ENCODE results near the gene NR2C1.

The NR2C1 gene

DNA sequence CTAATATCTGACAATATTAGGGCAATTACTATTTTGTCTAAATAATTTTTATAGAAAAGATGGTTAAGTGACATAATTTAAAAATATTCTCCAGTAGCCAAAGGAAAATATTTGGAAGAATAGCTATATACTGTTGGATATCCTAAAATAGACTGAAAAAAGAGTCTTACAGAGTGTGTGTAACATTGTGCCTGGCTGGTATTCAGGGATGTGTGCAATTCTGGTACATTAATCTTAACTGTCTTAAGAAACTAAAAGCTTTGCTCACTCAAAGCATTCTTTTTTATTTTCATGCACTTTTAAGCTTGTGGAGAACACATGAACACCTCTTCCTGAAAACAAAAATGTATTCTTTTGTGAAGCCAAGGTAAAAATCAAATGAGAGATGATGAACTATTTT lies 10.1 kb upstream of the NR2C1 start:
- no peak for DNase-seq

DNA sequence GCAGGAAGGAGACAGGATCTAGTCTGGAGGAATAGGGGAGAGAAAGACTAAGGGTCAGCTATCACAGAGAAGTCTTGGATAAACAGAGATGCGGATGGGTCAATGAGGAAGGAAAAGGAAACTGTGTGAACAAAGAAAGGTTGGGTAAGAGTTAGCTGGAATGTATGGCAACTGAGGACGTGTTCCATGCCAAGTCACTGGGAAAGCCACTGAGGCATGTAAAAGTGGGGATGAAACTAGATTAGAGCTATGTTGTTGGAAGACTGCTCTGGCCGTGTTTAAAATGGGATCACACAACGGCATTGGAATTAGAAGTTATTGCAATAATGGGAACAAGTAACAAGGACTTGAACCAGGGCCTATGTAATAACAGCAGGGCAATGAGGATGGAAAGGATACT lies 3.9 kb upstream of the NR2C1 start:
- DNase-seq, result no peak

DNA sequence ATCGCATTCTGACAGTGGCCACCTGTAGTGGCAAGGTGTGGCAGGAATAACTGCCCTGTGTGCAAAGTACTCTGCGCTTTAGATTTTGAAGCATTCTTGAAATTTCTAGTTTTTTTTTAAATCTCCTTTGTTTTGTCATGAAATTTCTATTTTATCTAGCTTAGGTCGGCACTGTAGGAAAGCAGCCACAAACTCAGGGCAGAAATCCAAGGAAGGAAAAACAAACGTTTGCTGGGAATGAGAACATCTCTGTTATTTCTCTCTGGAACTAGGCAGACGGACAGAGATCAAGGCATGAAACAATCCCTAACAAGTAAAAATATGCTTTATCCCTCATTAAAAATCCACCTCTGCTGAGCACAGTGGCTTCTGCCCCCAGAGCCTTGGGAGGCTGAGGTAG lies 1.3 kb upstream of the NR2C1 start:
- DNase-seq, result no peak

DNA sequence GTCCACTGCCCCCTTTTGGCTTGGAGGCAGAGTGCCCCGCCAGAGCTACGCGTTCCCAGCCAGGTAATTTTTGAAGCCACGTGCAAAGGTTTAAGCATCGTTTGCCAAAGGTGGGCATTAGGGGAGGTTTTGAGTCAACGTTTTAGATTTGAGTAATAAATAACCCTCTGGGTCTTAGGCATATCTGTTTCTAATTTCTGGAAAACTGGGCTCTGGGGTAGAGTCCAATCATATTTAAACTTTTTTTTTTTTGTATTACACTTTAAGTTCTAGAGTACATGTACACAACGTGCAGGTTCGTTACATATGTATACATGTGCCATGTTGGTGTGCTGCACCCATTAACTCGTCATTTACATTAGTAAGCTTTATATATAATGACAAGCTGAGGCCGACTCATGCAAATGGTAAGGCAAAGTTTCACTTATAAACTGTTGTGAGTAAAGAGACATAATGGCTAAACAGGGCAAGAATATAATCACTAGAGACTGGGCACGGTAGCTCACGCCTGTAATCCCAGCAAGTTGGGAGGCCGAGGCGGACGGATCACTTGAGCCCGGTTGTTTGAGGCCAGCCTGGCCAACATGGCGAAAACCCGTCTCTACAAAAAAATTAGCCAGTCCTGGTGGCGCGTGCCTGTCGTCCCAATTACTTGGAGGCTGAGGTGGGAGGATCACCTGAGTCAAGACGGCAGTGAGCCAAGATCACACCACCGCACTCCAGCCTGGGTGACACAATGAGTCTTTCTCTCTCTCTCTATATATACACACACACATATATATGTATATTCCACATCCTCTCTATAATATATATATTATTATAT lies 491 bp upstream of the NR2C1 start:
- DNase-seq, result no peak

DNA sequence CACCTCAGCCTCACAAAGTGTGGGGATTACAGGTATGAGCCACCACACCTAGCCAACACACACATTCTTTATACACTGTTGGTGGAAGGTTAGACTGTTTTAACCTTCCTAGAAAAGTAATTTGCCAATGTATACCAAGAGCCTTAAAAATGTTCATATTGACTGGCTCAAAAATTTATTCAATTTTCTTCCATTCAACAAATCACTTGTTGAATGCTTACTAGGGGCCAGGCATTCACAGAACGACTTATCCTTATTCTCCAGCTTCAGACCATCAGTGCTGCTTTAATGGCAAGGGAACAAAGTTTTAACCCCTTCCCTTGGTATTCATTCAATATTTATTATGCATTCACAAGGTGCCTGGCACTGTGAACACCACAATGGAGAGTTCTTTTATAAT lies 3.0 kb downstream of the NR2C1 start:
- no peak for DNase-seq

DNA sequence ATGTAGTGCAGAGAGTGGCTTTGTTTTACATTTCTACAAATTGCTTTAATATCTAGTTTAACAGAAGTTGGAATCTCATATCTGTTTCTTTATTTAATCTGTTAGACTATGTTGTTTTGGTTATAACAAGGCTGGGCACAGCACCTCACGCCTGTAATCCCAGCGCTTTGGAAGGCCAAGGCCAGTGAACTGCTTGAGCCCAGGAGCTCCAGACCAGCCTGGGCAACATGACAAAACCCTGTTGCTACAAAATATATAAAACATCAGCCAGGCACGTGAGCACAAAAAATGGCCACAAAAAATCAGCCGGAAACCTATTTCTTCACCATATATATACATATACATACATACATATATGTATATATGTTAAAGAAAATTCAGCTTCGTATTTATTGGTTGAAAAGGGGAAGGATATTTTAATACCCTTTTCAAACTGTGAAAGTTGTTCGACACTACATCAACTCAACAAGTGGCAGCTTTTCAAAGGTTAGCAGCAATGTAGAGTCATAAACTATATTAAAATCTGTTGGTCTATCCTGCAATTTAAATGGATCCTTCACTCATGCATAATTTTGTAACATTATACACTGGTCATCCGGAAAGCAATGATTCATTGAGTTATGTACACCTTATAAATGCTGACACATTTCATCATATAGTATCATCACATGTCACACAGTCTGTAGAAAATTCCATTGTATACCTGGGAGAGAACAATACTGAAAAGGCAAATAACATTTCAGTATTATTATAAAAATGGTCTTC lies 7.1 kb downstream of the NR2C1 start:
- no peak for DNase-seq

DNA sequence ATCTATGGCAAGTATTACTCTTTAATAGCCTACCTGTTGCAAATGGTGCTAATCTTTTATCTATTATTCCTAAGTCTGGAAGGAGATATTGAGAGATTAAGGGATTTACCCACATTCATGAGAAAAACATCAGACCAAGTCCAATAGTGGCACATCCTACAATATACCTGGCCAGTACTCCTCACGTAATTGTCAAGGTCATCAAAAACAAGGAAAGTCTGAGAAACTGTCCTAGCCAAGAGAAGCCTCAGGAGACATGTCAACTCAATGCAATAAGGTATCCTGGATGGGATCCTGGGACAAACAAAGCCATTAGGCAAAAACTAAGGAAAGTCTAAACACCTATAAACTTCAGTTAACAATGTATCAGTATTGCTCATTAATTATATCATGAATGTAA lies 12.5 kb downstream of the NR2C1 start:
- DNase-seq, result no peak

DNA sequence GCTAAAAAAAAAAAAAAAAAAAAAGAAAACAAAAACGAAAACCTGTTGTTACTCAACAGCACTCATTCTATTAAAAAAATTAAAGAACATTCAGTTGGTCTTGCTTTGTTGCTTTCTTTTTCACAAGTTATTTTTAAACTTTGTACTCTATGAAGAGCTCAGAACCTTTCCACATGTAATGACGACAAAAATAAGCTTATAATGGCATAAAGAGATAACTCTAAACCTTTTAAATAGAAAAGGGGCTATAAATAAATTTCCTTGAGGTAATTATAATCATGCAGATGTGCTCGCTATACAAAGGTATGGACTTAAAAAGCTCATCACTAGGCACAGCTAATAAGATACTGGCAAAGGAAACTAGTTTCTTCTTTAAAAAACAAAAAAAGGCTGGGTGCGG lies 13.4 kb downstream of the NR2C1 start:
- DNase-seq, result no peak

DNA sequence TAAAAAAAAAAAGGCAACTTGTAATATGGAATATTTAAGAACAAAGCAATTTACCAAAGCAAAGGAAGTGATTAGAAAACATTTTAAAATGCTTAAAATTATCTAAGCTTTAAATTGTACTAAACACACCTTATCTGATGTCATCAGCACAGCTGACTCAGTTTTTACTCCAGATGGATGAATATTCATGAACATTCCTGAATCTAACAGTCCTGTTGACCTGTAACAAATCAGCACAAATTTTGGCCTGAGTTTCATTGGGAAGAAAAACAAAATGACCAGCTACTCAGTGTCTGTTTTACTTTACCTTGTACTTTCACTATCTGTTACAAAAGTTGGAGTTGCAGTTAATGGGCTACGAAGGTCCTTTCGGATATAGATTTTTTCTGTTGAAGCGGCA lies 16.0 kb downstream of the NR2C1 start:
- no peak for DNase-seq

DNA sequence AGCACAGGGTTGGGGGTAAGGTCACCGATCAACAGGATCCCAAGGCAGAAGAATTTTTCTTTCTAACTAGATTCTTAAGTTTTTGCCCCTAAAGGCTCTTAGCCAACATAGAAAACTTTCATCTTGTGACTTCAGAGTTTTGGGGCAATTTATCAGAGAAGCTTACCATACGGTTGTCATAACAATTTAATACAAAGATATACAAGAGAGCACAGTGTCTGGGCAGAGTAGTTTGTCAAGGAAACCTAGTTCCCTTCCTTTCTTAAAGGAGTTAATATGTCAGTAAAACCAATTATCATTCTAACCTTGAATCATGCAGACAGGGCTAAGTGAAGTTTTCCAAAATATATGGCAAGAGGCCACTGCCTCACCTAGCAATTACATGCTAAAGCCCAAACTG lies 18.4 kb downstream of the NR2C1 start:
- no peak for DNase-seq

DNA sequence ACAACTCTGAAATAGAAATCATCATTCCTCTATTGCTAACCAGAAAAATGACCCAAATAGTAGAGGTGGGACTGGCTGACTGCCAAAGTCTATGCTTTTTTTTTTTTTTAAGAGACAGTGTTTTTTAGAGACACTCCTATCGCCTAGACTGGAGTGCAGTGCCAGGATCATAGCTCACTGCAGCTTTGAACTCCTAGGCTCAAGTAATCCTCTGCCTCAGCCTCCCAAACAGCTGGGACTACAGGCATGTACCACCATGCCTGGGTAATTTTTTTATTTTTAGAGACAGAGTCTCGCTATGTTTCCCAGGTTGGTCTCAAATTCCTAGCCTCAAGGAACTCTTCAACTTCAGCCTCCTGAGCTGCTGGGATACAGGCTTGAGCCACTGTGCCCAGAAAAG lies 19.2 kb downstream of the NR2C1 start:
- DNase-seq, result no peak

DNA sequence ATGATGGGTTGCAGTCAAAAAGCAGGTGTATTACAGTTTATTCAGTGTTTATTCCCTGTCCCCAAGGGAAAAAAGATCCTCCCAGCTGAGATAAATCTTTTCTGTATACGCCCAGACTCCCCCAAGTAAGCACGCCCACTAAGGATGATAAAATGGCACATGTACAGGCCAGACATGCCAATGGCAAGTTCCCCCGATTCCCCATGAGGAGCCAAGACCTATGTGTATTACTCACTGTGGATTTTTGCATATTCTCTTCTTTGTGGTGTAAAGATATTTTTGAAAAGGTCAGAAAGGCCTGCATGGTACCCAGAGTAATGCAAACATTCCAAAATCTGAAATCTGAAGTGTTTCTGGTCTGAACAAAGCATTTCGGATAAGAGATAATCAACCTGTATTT lies 22.2 kb downstream of the NR2C1 start:
- no peak for DNase-seq

DNA sequence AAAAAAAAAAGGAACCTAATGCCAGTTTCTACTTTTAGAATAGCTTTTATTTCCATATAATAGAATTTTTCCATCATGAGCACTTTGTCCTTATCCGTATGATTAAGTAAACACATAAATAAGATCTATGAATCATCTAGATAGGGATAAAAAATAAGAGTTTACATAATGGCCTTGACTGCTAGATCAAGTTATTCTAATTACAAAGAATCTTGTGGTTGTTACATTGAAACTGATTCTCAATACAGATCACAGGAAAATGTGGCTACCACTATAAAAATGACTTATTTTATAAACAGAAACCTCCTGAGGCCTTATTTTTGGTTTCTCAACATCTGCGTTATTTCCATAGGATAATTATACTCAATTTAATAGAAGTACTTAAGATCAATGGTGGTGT lies 35.5 kb downstream of the NR2C1 start:
- no peak for DNase-seq

DNA sequence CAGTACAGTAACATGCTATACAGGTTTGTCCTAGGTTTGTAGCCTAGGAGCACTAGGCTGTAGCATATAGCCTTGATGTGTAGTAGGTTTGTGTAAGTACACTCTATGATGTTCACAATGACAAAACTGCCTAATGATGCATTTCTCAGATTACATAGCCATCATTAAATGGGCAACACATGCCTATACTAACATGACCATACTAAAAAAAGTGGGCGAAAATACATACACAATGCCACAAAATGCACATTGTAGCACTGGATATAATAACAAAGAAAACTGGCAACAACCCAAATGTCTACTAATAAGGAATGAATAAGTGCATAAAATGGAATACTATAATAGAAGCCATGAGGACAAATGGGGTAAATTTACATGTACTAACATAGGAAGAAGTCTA lies 38.7 kb downstream of the NR2C1 start:
- DNase-seq, result no peak

DNA sequence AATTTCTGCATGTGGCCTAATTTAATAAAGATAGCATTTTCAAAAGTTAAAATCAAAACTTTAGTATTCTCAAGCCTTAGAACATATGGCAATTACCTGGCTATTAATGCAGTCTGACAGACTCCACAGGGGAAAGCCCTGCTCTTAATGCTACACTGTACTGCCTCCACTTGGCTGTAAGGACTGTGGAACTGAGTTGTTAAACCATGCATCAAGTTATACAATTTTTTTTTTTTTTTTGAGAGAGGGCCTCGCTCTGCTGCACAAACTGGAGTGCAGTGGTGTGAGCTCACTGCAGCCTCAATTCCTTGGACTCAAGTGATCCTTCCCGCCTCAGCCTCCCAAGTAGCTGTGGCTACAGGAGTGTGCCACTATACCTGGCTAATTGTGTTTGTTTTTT lies 50.9 kb downstream of the NR2C1 start:
- DNase-seq, result no peak

DNA sequence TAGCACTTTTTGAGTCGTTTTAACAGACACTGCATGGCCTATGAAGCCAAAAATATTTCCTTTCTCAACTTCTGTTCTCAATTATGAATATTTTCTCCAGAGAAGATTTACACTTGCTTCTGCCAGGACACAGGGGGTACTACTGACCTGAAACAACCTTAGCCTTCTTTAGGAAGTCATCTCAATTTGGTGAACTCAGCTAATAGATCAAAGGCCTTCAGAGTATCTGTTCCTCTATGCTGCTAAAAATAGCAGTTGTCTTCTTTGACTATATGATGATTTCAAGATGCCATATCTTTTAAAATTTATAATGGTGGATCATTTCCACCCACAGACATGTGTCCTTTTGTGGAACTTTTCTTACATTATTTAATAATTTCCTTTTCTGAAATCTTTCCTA lies 55.9 kb downstream of the NR2C1 start:
- DNase-seq, result no peak

DNA sequence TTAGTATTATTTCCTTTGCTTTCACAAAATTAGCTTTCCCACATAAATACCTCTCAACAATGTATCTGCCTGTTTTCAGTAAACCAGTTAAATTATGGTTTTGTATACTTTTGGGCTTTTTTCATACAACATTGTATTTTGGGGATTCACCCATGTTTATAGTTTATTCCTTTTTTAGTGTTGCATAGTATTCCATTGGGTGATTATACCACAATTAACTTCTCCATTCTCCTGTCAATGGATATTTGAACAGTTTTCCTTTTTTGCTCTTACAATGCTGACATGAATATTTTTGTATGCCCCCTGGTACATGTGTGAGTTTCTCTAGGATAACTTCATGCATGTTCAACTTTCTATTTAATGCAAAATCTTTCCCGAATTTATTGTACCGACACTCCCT lies 57.3 kb downstream of the NR2C1 start:
- no peak for DNase-seq

DNA sequence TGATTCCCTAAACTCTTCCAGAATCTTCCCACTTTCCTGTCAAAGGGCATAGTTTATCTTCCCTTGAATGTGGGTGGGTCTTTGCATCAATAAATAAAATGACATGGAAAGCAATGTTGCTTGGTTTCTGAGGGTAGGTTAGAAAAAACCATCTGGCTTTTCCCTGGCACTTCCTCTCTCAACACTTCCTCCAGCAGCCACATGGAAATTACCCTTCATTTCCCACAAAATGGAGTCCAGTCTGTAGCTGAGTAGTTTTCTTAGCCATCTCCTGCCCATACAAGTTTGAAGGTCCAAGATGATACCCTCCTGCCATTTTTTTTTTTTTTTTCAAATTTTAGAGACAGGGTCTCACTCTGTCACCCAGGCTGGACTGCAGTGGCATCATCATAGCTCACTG lies 58.9 kb downstream of the NR2C1 start:
- DNase-seq, result no peak

DNA sequence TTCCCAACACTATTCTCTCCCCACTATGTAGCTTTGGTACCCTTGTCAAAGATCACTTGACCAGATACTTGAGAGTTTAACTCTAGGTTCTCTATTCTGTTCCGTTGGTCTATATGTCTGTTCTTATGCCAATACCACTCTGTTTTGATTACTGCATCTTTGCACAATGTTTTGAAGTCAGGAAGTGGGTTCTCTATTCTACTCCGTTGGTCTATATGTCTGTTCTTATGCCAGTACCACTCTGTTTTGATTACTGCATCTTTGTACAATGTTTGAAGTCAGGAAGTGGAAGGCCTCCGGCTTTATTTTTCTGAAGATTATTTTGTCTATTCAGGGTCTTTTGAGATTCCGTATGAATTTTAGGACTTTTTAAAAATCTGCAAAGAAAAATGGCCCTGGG lies 67.2 kb downstream of the NR2C1 start:
- no peak for DNase-seq

DNA sequence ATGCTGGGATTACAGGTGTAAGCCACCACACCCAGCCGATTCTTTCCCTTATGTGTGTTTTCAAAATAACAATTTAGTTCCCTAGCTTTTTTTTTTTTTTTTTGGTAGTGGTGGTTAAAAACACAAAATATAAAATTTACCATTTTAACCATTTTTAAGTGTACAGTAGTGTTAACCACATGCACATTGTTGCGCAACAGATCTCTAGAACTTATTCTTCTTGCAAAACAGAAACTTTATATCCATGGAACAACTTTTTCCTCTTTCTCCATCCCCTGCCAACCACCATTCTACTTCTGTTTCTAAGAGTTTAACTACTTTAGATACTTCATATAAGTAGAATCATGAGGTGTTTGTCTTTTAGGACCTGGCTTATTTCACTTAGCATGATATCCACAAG lies 68.8 kb downstream of the NR2C1 start:
- DNase-seq, result no peak

DNA sequence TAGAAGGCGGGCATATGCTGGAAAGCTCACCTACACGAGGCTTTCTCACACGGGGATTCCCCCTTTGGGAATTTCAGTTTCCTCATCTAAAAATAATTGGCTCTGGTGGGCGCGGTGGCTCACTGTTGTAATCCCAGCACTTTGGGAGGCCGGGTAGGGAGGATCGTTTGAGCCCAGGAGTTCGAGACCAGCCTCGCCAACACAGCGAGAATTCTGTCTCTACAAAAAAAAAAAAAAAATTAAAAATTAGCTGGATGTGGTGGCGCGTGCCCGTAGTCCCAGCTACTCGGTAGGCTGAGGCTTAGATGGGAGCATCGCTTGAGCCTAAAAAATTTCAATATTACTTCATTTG lies 69.5 kb downstream of the NR2C1 start:
- no peak for DNase-seq

DNA sequence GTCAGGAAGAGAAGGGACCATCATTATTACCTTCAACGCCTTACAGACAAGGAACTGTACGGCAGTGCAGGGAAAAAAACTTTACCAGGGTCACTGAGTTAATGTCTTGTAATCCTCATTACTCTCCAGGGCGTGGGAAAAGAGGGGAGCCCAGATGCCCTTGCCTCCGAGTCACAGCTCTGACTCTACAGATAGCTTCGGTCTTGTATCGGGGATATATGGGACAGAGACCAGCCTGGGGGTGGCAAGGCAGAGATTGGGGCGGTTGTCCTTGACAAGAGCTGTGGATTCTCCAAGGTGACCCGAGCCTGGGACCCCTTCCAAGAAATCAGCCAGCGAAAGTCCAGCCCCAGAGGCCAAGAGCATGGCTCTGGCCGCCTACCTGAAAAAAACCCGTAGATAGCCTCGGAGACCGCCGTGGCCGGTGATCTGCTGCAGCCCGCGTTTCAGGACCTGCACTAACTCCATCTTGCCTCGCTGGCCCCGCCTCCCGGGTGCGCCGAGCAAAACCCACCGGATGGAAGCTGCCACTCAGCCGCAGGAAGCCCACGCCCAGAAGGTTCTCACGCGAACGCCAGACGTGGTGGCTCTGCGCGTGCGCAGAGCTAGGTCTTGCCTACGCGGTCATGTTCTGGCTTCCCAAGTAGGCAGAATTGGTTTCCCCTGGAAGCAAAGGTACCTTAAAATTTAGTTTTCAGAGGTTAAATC lies 70.1 kb downstream of the NR2C1 start, which contains the start of gene NDUFA12:
TSS of gene NDUFA12 (minus strand) at position 485 of the 708 bp plus-strand sequence. CDS start at position 468, 17 bp downstream.
- DNase-seq, result no peak

DNA sequence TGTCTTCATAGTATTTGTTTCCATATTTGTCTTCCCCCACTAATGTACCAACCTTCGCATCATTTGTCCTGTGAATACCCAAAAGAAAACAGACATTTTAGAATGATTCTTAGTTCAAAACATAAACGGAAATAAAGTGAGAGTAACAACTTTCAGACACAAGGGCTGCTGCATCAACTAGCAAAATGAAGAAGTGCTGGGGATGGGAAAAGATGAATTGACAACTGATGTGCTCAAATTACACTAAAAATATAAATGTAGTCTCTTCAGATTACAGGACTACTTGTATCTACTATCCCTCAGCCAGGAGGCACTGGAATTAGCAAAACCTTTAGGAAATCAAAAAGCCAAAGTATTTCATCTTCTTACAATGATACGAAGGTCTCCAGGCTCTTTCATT lies 70.7 kb downstream of the NR2C1 start:
- no peak for DNase-seq

DNA sequence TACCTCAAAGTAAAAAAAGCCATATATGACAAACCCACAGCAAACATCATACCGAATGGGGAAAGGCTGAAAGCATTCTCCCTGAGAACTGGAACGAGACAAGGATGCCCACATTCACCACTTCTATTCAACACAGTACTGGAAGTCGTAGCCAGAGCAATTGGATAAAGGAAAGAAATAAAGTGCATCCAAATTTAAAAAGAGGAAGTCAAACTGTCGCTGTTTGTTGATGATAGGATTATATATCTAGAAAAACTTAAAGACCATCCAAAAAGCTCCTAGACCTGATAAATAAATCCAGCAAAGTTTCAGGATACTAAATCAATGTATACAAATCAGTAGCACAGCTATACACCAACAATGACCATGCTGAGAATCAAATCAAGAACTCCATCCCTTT lies 75.1 kb downstream of the NR2C1 start:
- DNase-seq, result no peak
